HG03064 (cell line): ENCODE results near the gene OR52B2.
"Not testable (repeated sequence)": the region's sequence is repeated elsewhere in the genome, so short reads cannot be mapped to it uniquely, and the experiment has no call there.

Experiments used
- ATAC-seq: cut with Tn5 transposase; IDR thresholded peaks from one replicate; pipeline ENCODE4 v1.9.1; 2021; ENCODE audit warnings: low read depth; ENCODE audit not compliant: unreplicated experiment

The OR52B2 gene

GRCh38 chr11:6156628-6157359 lies 13.3 kb downstream of the OR52B2 start:
- ATAC-seq = no peak

- ATAC-seq = no peak
These were observed 18.0 kb downstream of the OR52B2 start for GRCh38 chr11:6152126-6152525.

GRCh38 chr11:6151117-6151516 lies 19.0 kb downstream of the OR52B2 start:
- ATAC-seq = no peak

- ATAC-seq = not testable (repeated sequence)
These were observed 26.4 kb downstream of the OR52B2 start for GRCh38 chr11:6143737-6144136.

- ATAC-seq = no peak
These were observed 27.2 kb downstream of the OR52B2 start for GRCh38 chr11:6142936-6143335.

GRCh38 chr11:6135936-6136335 lies 34.2 kb downstream of the OR52B2 start:
- not testable (repeated sequence) for ATAC-seq

- no peak for ATAC-seq
These were observed 37.7 kb downstream of the OR52B2 start for GRCh38 chr11:6132431-6132830.

- ATAC-seq = no peak
These were observed 40.5 kb downstream of the OR52B2 start for GRCh38 chr11:6129635-6130034.

GRCh38 chr11:6129011-6129410 lies 41.1 kb downstream of the OR52B2 start:
- ATAC-seq = no peak

GRCh38 chr11:6127881-6128280 lies 42.2 kb downstream of the OR52B2 start:
- ATAC-seq = no peak

GRCh38 chr11:6124245-6124644 lies 45.9 kb downstream of the OR52B2 start:
- no peak for ATAC-seq
